ENCODE measurements around the gene NT5M.
A peak's percentile ranks its signal among the peaks of the same experiment; 100 is the strongest.

The NT5M gene

GRCh38 chr17:17303847-17304490 lies 796 bp downstream of the NT5M start:
- H2AFZ ChIP-seq (ENCODE audit: low read length), result peak overlapping the region; percentile 13
- peaks cover 3% of the 10 kb centered on the region for H3F3A ChIP-seq (ENCODE audit: low read depth)
- TF ChIP-seq CTCF (conservative IDR thresholded peaks at IDR 0.05; ENCODE audit: low read length), result no peak
- TF ChIP-seq EZH2phosphoT487 (IDR thresholded peaks at IDR 0.05; ENCODE audit: borderline replicate concordance), result no peak
- peaks cover 25% of the 10 kb centered on the region for H3K4me1 ChIP-seq (ENCODE audit: insufficient read depth, low read length, poor library complexity, severe bottlenecking)
- H3K9ac ChIP-seq (ENCODE audit: low read depth, low read length, poor library complexity, severe bottlenecking), result peak overlapping the region; percentile 86
- no peaks in the 10 kb centered on the region for H3K9me2 ChIP-seq (replicated peaks; ENCODE audit: low read depth, low read length)
- H3K79me2 ChIP-seq (ENCODE audit: insufficient read depth, low read length), result peaks cover 13% of the 10 kb centered on the region; the same call in 1 of the 2 replicates
- peak overlapping the region; percentile 78 for H3K4me2 ChIP-seq (ENCODE audit: low read depth, low read length, poor library complexity, severe bottlenecking)
- H3K36me3 ChIP-seq (ENCODE audit: insufficient read depth, low read length), result no peaks in the 10 kb centered on the region
- no peaks in the 10 kb centered on the region for H3K9me3 ChIP-seq (ENCODE audit: insufficient read depth, low read depth, low read length)
- no peaks in the 10 kb centered on the region for H3K27me3 ChIP-seq (ENCODE audit: insufficient read depth, low read length, poor library complexity, severe bottlenecking)
- peak overlapping the region; percentile 85 for H3K4me3 ChIP-seq (ENCODE audit: low read length, poor library complexity, severe bottlenecking)
- no peaks in the 10 kb centered on the region for H4K20me1 ChIP-seq (ENCODE audit: insufficient read depth, low read length, poor library complexity, severe bottlenecking)

- H3K9ac ChIP-seq (ENCODE audit: low read depth, low read length, poor library complexity, severe bottlenecking), result peak overlapping the region; percentile 86
- no peaks in the 10 kb centered on the region for H4K20me1 ChIP-seq (ENCODE audit: insufficient read depth, low read length, poor library complexity, severe bottlenecking)
- peaks cover 25% of the 10 kb centered on the region for H3K4me1 ChIP-seq (ENCODE audit: insufficient read depth, low read length, poor library complexity, severe bottlenecking)
- TF ChIP-seq CTCF (conservative IDR thresholded peaks at IDR 0.05; ENCODE audit: low read length), result no peak
- TF ChIP-seq EZH2phosphoT487 (IDR thresholded peaks at IDR 0.05; ENCODE audit: borderline replicate concordance), result no peak
- H3K4me3 ChIP-seq (ENCODE audit: low read length, poor library complexity, severe bottlenecking), result peak overlapping the region; percentile 85
- no peaks in the 10 kb centered on the region for H3K9me2 ChIP-seq (replicated peaks; ENCODE audit: low read depth, low read length)
- H3K4me2 ChIP-seq (ENCODE audit: low read depth, low read length, poor library complexity, severe bottlenecking), result peak overlapping the region; percentile 78
- no peak overlapping the region for H2AFZ ChIP-seq (ENCODE audit: low read length)
- H3K79me2 ChIP-seq (ENCODE audit: insufficient read depth, low read length), result peaks cover 13% of the 10 kb centered on the region; the same call in 1 of the 2 replicates
- H3K27me3 ChIP-seq (ENCODE audit: insufficient read depth, low read length, poor library complexity, severe bottlenecking), result no peaks in the 10 kb centered on the region
- no peaks in the 10 kb centered on the region for H3K9me3 ChIP-seq (ENCODE audit: insufficient read depth, low read depth, low read length)
- H3K36me3 ChIP-seq (ENCODE audit: insufficient read depth, low read length), result no peaks in the 10 kb centered on the region
- peaks cover 3% of the 10 kb centered on the region for H3F3A ChIP-seq (ENCODE audit: low read depth)
Measured at GRCh38 chr17:17304521-17304985, 1.4 kb downstream of the NT5M start.

GRCh38 chr17:17305281-17305801 lies 2.2 kb downstream of the NT5M start:
- Histone ChIP-seq H2AFZ (ENCODE audit: low read length) (no peak overlapping the region), H3K9ac (ENCODE audit: low read depth, low read length, poor library complexity, severe bottlenecking) (peak overlapping the region; percentile 86)

More at GRCh38 chr17:17305281-17305801, 2.2 kb downstream of the NT5M start:
- Histone ChIP-seq H3K4me1 (ENCODE audit: insufficient read depth, low read length, poor library complexity, severe bottlenecking) (peaks cover 25% of the 10 kb centered on the region), H3K9me3 (ENCODE audit: insufficient read depth, low read depth, low read length) (no peaks in the 10 kb centered on the region), H3K27me3 (ENCODE audit: insufficient read depth, low read length, poor library complexity, severe bottlenecking) (no peaks in the 10 kb centered on the region), H3F3A (ENCODE audit: low read depth) (peaks cover 3% of the 10 kb centered on the region), H4K20me1 (ENCODE audit: insufficient read depth, low read length, poor library complexity, severe bottlenecking) (no peaks in the 10 kb centered on the region), H3K4me3 (ENCODE audit: low read length, poor library complexity, severe bottlenecking) (peak overlapping the region; percentile 85), H3K36me3 (ENCODE audit: insufficient read depth, low read length) (no peaks in the 10 kb centered on the region), H3K9me2 (replicated peaks; ENCODE audit: low read depth, low read length) (no peaks in the 10 kb centered on the region), H3K4me2 (ENCODE audit: low read depth, low read length, poor library complexity, severe bottlenecking) (peak overlapping the region; percentile 78), H3K79me2 (ENCODE audit: insufficient read depth, low read length) (peaks cover 13% of the 10 kb centered on the region; the same call in 1 of the 2 replicates)
- TF ChIP-seq EZH2phosphoT487 (IDR thresholded peaks at IDR 0.05; ENCODE audit: borderline replicate concordance) (no peak), CTCF (conservative IDR thresholded peaks at IDR 0.05; ENCODE audit: low read length) (no peak)
